Breast epithelium (tissue), 3 donors: ENCODE measurements around the gene VAMP8.

ENCODE experiments used
- CTCF ChIP-seq, 3 donors: fragments of 450-650 bp; IDR thresholded peaks; one replicate each; pipeline ENCODE4 v1.5.1; 2016 to 2017; ENCODE audit warnings: antibody characterized with exemption in 3 of 3, mild to moderate bottlenecking in 3 of 3, moderate library complexity in 3 of 3
- POLR2A ChIP-seq: fragments of 450-650 bp; IDR thresholded peaks from one replicate; pipeline ENCODE4 v1.6.1; 2016; ENCODE audit warnings: antibody characterized with exemption, mild to moderate bottlenecking, moderate library complexity
- POLR2AphosphoS5 ChIP-seq, 3 donors: sonication (generic); formaldehyde crosslinking; IDR thresholded peaks; one replicate each; pipeline ENCODE4 v1.6.1; 2017; ENCODE audit warnings: antibody characterized with exemption in 3 of 3

GRCh38 chr2:85564144-85564563 is 13.2 kb upstream of the VAMP8 start:
- no peak for TF ChIP-seq POLR2A
- no peak for TF ChIP-seq CTCF (IDR thresholded peaks at IDR 0.05)
- TF ChIP-seq POLR2AphosphoS5 (IDR thresholded peaks at IDR 0.05) = no peak
